GM10266 (cell line): ENCODE measurements around the gene DOCK9.

Experiments used
- DNase-seq: peaks from one replicate; pipeline ENCODE4 v3.0.0; 2012; ENCODE audit errors: extremely low spot score
- CTCF ChIP-seq: IDR thresholded peaks from 2 replicates; pipeline ENCODE4 v1.5.1; 2012; ENCODE audit warnings: mild to moderate bottlenecking, low read depth; ENCODE audit not compliant: control insufficient read depth, insufficient read depth; ENCODE audit errors: missing control alignments

The DOCK9 gene

GRCh38 chr13:98794498-98794897, 183.4 kb downstream of the DOCK9 start:
- TF ChIP-seq CTCF: no peak

GRCh38 chr13:98792785-98793495, 184.9 kb downstream of the DOCK9 start:
- TF ChIP-seq CTCF: no peak
- DNase-seq: no peak

More at GRCh38 chr13:98794498-98794897, 183.4 kb downstream of the DOCK9 start:
- no peak for DNase-seq

GRCh38 chr13:98792321-98792720, 185.5 kb downstream of the DOCK9 start:
- no peak for TF ChIP-seq CTCF
- DNase-seq: no peak

- DNase-seq: no peak
- no peak for TF ChIP-seq CTCF
Measured at GRCh38 chr13:98791611-98792010, 186.3 kb downstream of the DOCK9 start.

GRCh38 chr13:98787996-98788395, 189.9 kb downstream of the DOCK9 start:
- no peak for TF ChIP-seq CTCF
- no peak for DNase-seq

GRCh38 chr13:98787173-98787572, 190.7 kb downstream of the DOCK9 start:
- no peak for TF ChIP-seq CTCF
- DNase-seq: no peak

GRCh38 chr13:98786023-98786422, 191.8 kb downstream of the DOCK9 start:
- DNase-seq: no peak
- no peak for TF ChIP-seq CTCF
